ENCODE data around the gene TAS2R39.
A peak's percentile ranks its signal among the peaks of the same experiment; 100 is the strongest.
"Not testable (repeated sequence)": the region's sequence is repeated elsewhere in the genome, so short reads cannot be mapped to it uniquely, and the experiment has no call there.

The TAS2R39 gene

DNA sequence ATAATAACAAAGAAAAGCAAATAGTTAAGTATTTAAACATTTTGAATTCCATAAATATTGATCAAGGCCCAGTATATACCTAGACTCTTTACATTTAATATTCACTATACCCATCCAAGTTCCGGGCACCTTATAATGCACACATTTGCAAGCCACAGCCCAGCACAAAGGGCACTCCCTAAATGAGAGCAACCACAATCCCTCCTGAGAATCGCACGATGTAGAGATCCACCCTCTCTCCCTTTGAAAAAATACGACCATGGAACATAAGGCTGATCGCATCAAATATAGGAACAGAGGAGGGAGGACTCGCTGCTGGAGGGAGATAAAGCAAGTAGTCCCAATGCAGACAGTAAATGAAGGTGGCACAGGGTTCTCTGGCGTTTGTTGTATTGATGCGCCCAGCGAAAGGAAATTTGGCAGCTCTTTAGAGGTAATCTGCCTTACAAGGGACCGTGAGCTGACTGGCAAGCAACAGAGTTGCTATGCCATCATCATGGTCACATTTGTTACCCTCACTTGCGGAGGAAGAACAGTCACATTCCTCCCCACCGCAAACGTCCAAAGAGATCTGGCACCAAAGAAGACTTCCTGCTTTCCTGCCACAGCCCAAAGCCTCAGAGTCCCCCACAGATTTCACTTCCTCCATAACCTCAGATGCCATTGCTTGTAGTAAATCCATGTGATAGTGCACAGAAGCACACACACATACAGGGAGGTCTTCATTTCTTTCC lies 22.5 kb downstream of the TAS2R39 start:
- peak; percentile 99 for DNase-seq (ENCODE audit: low read depth)
- TF ChIP-seq, protein P1, sequence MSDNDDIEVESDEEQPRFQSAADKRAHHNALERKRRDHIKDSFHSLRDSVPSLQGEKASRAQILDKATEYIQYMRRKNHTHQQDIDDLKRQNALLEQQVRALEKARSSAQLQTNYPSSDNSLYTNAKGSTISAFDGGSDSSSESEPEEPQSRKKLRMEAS (IDR thresholded peaks at IDR 0.05; ENCODE audit: low read depth, low read length): peak; percentile 63
- no peak for TF ChIP-seq POLR2A (IDR thresholded peaks at IDR 0.05; ENCODE audit: extremely low read depth, insufficient read length)
- peak overlapping the region; percentile 60 for H3K4me3 ChIP-seq (ENCODE audit: low read depth, low read length)

DNA sequence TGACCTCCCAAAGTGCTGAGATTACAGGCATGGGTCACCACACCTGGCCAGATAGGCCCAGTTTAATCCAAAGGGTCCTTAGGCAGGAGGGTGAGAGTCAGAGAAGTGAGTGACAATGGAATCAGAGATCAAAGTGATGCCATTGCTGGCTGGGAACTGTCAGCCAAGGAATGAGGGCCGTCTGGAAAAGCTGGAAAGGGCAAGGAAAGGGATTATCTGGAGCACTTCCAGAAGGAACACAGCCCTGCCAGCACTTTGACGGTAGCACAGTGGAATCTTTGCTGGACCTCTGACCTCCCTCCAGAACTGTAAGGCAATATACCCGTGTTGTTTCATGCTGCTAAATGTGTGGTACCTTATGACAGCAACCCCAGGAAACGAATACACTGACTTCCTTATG lies 27.3 kb downstream of the TAS2R39 start:
- TF ChIP-seq, protein P2, sequence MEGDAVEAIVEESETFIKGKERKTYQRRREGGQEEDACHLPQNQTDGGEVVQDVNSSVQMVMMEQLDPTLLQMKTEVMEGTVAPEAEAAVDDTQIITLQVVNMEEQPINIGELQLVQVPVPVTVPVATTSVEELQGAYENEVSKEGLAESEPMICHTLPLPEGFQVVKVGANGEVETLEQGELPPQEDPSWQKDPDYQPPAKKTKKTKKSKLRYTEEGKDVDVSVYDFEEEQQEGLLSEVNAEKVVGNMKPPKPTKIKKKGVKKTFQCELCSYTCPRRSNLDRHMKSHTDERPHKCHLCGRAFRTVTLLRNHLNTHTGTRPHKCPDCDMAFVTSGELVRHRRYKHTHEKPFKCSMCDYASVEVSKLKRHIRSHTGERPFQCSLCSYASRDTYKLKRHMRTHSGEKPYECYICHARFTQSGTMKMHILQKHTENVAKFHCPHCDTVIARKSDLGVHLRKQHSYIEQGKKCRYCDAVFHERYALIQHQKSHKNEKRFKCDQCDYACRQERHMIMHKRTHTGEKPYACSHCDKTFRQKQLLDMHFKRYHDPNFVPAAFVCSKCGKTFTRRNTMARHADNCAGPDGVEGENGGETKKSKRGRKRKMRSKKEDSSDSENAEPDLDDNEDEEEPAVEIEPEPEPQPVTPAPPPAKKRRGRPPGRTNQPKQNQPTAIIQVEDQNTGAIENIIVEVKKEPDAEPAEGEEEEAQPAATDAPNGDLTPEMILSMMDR (IDR thresholded peaks at IDR 0.05; ENCODE audit: low read depth, low read length): no peak
- TF ChIP-seq MYC (IDR thresholded peaks at IDR 0.05; ENCODE audit: low read depth, low read length) (no peak), POLR2A (IDR thresholded peaks at IDR 0.05; ENCODE audit: extremely low read depth, insufficient read length) (no peak)
- TF ChIP-seq, protein P1 (IDR thresholded peaks at IDR 0.05; ENCODE audit: low read depth, low read length): no peak
- no peak overlapping the region for H3K4me3 ChIP-seq (ENCODE audit: low read depth, low read length)
- no peak for DNase-seq (ENCODE audit: low read depth)

DNA sequence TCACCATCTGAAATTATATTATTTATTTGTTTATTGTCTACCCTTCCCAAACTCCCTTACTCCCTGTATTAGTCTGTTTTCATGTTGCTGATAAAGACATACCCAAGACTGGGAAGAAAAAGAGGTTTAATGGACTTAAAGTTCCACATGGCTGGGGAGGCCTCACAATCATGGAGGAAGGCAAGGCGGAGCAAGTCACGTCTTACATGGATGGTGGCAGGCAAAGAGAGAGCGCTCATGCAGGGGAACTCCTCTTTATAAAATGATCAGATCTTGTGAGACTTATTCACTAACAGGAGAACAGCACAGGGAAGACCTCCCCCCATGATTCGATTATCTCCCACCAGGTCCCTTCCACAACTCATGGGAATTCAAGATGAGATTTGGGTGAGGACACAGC lies 30.3 kb downstream of the TAS2R39 start:
- not testable (repeated sequence) for DNase-seq (ENCODE audit: low read depth); H3K4me3 ChIP-seq (ENCODE audit: low read depth, low read length)

DNA sequence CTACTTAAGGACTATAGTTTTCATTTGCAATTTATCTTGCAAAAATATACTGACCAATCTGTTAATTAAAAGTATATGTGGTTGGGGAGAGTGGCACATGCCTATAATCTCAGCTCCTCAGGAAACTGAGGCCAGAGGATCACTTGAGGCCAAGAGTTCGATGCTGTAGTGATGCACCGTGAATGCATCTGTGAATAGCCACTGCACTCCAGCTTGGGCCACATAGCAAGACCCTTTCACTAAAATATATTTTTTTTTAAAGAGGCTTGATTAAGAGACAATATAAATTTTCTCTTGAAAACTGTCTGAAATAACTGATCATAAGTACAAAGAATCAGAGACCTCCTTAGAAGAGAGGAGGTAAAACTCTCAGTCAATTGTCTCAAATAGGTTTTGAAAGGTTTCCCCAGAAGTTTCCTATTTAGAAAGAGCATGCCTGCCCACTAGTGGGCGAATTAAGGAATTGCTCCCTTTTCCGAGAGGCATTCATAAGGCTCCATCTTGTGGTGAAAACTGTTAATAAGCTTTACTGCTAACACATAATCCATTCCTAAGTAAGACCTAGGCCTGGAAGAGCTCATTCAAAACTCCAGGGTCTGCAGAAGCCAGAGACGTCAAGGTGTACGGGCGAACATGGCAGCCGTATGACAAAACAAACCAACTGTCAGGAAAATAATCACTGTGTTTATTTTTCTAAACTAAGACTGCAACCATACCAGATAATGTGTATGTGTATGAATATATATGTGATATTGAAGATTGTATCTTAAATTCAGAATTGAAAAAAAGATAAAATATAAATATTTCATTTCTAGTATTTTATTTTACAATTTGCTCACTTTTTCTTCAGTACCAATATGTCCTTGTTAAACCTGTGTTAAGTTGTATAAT lies 31.8 kb downstream of the TAS2R39 start:
- no peak for TF ChIP-seq POLR2A (IDR thresholded peaks at IDR 0.05; ENCODE audit: extremely low read depth, insufficient read length)
- peak; percentile 12; the same call in 1 of the 2 replicates for TF ChIP-seq MYC (IDR thresholded peaks at IDR 0.05; ENCODE audit: low read depth, low read length)
- TF ChIP-seq, protein P1 (IDR thresholded peaks at IDR 0.05; ENCODE audit: low read depth, low read length): 0 out of 2 replicates have a peak, but pooled peaks have one; percentile 17
- TF ChIP-seq, protein P2 (IDR thresholded peaks at IDR 0.05; ENCODE audit: low read depth, low read length): peak; percentile 100
- peak; percentile 92 for DNase-seq (ENCODE audit: low read depth)
- no peak overlapping the region for H3K4me3 ChIP-seq (ENCODE audit: low read depth, low read length)

DNA sequence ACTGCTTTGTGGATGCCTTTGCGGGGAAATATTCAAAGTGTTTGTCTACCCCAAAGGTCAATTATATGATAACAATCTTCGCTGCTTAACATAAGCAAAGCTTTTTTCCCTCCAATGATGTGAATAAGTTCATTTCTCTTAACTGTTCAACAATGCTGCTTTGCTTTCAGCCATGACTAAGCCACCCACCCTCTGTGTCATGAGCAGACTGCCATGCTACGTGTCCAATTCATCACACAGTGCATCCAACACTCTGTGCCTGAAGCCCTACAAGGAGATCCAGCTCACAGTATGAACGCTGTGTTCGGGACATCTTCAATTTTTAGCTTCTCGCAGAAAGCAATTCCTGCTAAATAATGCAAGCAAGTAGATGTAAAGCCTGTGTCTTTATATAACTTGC lies 32.9 kb downstream of the TAS2R39 start:
- DNase-seq (ENCODE audit: low read depth): no peak
- TF ChIP-seq, protein P2 (IDR thresholded peaks at IDR 0.05; ENCODE audit: low read depth, low read length): no peak
- TF ChIP-seq, protein P1 (IDR thresholded peaks at IDR 0.05; ENCODE audit: low read depth, low read length): no peak
- no peak for TF ChIP-seq POLR2A (IDR thresholded peaks at IDR 0.05; ENCODE audit: extremely low read depth, insufficient read length)
- no peak for TF ChIP-seq MYC (IDR thresholded peaks at IDR 0.05; ENCODE audit: low read depth, low read length)
- no peak overlapping the region for H3K4me3 ChIP-seq (ENCODE audit: low read depth, low read length)

DNA sequence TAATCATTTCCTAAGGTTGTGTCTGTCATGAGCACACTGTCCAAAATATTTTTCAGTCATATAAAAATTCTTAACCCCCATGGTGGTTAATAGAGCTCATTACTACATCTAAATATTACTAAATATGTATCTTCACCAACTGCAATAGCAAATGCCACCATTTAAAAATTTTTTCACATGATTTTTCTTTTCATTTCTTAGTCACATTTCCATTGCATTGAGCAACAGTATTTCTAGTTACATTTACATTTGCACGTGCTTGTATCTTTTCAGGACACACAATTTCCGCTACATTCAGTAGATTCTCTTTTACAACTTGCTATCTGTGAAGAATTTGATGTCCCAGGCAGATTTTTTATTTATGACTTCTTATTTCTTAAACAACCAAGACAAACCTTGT lies 33.5 kb downstream of the TAS2R39 start:
- H3K4me3 ChIP-seq (ENCODE audit: low read depth, low read length): no peak overlapping the region
- DNase-seq (ENCODE audit: low read depth): no peak
- TF ChIP-seq MYC (IDR thresholded peaks at IDR 0.05; ENCODE audit: low read depth, low read length): no peak
- TF ChIP-seq, protein P2 (IDR thresholded peaks at IDR 0.05; ENCODE audit: low read depth, low read length): no peak
- TF ChIP-seq, protein P1 (IDR thresholded peaks at IDR 0.05; ENCODE audit: low read depth, low read length): no peak
- no peak for TF ChIP-seq POLR2A (IDR thresholded peaks at IDR 0.05; ENCODE audit: extremely low read depth, insufficient read length)

Measured in NB4 (cell line).